Parathyroid adenoma (tissue), 2 donors: ENCODE results near the gene ZC4H2.

Experiments
- H2AFZ ChIP-seq: fragments of 300-600 bp; sonication (generic); one replicate; pipeline ENCODE4 v1.7.0; 2017; ENCODE audit warnings: antibody characterized with exemption, mild to moderate bottlenecking
- H3K27ac ChIP-seq: fragments of 300-600 bp; sonication (generic); one replicate; pipeline ENCODE4 v1.7.0; 2017
- H3K27me3 ChIP-seq: fragments of 300-600 bp; sonication (generic); one replicate; pipeline ENCODE4 v1.7.0; 2017; ENCODE audit warnings: low read length; ENCODE audit not compliant: control insufficient read depth, insufficient read depth
- H3K36me3 ChIP-seq: fragments of 300-600 bp; sonication (generic); one replicate; pipeline ENCODE4 v1.7.0; 2017; ENCODE audit warnings: low read length; ENCODE audit not compliant: control insufficient read depth, insufficient read depth
- H3K4me1 ChIP-seq: fragments of 300-600 bp; sonication (generic); one replicate; pipeline ENCODE4 v1.7.0; 2017; ENCODE audit warnings: control low read depth
- H3K4me2 ChIP-seq: fragments of 300-600 bp; sonication (generic); one replicate; pipeline ENCODE4 v1.7.0; 2017; ENCODE audit warnings: low read length
- H3K4me3 ChIP-seq: fragments of 300-600 bp; sonication (generic); one replicate; pipeline ENCODE4 v1.7.0; 2017; ENCODE audit warnings: low read depth, low read length
- H3K79me2 ChIP-seq: fragments of 300-600 bp; sonication (generic); one replicate; pipeline ENCODE4 v1.7.0; 2017; ENCODE audit warnings: control low read depth
- H3K9ac ChIP-seq: fragments of 300-600 bp; sonication (generic); one replicate; pipeline ENCODE4 v1.7.0; 2017; ENCODE audit warnings: mild to moderate bottlenecking
- H3K9me3 ChIP-seq: fragments of 300-600 bp; sonication (generic); one replicate; pipeline ENCODE4 v1.7.0; 2017; ENCODE audit warnings: low read length; ENCODE audit not compliant: control insufficient read depth
- TF ChIP-seq, protein P1 (sequence below): fragments of 300-600 bp; sonication (generic); IDR thresholded peaks from one replicate; pipeline ENCODE4 v1.7.0; 2017; ENCODE audit warnings: antibody characterized with exemption, mild to moderate bottlenecking
- donor health status: primary hyperparathyroidism.

The ZC4H2 gene

DNA sequence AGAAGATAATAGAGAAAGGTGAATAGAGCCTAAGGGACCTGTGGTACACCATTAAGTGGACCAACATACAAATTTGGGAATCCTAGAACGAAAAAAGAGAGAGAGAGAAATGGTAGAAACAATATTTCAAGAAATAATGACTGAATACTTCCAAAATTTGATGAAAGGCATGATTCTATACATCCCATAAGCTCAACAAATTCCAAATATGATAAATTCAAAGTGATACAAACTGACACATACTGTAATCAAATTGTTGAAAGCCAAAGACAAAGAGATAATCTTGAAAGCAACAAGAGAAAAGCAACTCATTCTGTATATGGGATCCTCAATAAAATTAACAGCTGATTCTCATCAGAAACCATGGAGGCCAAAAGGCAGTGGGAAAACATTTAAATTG, 20.6 kb upstream of the ZC4H2 start:
- Histone ChIP-seq H3K4me3 (no peak overlapping the region), H3K9ac (no peak overlapping the region), H3K27ac (no peak overlapping the region), H3K9me3 (no peaks in the 10 kb centered on the region), H3K79me2 (peaks cover 2% of the 10 kb centered on the region), H3K4me2 (no peak overlapping the region), H3K4me1 (no peaks in the 10 kb centered on the region), H3K36me3 (no peaks in the 10 kb centered on the region), H2AFZ (no peak overlapping the region), H3K27me3 (no peaks in the 10 kb centered on the region)
- TF ChIP-seq, protein P1, sequence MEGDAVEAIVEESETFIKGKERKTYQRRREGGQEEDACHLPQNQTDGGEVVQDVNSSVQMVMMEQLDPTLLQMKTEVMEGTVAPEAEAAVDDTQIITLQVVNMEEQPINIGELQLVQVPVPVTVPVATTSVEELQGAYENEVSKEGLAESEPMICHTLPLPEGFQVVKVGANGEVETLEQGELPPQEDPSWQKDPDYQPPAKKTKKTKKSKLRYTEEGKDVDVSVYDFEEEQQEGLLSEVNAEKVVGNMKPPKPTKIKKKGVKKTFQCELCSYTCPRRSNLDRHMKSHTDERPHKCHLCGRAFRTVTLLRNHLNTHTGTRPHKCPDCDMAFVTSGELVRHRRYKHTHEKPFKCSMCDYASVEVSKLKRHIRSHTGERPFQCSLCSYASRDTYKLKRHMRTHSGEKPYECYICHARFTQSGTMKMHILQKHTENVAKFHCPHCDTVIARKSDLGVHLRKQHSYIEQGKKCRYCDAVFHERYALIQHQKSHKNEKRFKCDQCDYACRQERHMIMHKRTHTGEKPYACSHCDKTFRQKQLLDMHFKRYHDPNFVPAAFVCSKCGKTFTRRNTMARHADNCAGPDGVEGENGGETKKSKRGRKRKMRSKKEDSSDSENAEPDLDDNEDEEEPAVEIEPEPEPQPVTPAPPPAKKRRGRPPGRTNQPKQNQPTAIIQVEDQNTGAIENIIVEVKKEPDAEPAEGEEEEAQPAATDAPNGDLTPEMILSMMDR = no peak

DNA sequence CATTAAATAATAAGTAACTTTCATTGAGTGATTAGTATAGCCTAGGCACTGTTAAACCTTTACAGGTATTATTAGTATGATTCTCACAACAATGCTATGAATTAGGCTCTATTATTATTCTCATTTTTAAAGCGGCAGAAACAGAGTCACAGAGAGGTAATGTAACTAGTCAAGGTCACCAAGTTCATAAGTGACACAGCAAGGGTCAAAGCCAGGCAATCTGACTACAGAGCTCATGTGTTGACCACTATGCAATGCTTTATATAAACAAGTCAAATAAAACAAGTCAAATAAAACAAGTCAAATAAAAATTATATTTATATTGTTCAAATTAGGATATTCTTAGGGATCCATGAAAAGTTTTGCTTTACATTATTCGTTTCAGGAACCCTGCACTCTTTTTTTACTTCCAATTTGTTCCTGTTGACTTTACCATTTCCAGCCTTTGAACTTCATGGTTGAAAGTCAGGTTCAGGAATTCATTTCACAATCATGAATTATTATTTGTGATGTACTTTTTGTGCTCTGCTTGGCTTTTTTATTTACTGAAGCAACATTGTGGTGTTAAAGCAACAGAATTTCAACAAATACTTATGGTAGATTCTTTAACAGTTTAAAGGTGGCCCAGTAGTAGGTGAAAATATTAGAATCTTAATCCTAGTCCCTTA, 18.0 kb upstream of the ZC4H2 start:
- no peaks in the 10 kb centered on the region for H3K9me3 ChIP-seq
- no peak overlapping the region for H3K9ac ChIP-seq
- no peak overlapping the region for H3K27ac ChIP-seq
- no peaks in the 10 kb centered on the region for H3K4me1 ChIP-seq
- peaks cover 2% of the 10 kb centered on the region for H3K79me2 ChIP-seq
- no peak overlapping the region for H3K4me3 ChIP-seq
- TF ChIP-seq, protein P1 = no peak
- H3K36me3 ChIP-seq = no peaks in the 10 kb centered on the region
- no peak overlapping the region for H2AFZ ChIP-seq
- no peaks in the 10 kb centered on the region for H3K27me3 ChIP-seq
- no peak overlapping the region for H3K4me2 ChIP-seq

DNA sequence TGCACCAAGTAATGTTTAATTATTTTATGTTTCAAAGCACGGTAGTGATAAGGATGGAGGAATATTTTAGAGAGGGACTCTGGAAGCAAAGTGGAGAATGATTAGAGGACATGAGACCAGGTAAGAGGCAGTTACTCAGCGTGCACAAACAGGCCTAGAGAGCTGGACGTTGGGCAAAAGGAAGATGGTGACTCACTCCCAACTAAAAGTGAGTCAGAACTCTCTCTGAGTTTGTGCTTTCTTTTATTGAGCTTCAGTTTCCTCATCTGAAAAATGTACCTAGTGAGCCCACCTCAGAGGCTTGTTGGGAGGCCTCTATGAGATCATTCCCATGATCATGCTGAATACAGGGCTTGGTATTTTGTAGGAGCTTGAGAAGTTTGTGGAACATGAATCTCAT, 1.6 kb upstream of the ZC4H2 start:
- TF ChIP-seq, protein P1 = no peak
- H3K79me2 ChIP-seq = no peaks in the 10 kb centered on the region
- H3K9me3 ChIP-seq = no peaks in the 10 kb centered on the region
- H3K9ac ChIP-seq = no peak overlapping the region
- H3K27me3 ChIP-seq = no peaks in the 10 kb centered on the region
- H3K4me3 ChIP-seq = no peak overlapping the region
- no peaks in the 10 kb centered on the region for H3K36me3 ChIP-seq
- H3K4me2 ChIP-seq = no peak overlapping the region
- no peak overlapping the region for H2AFZ ChIP-seq
- H3K4me1 ChIP-seq = peaks cover 3% of the 10 kb centered on the region
- no peak overlapping the region for H3K27ac ChIP-seq

DNA sequence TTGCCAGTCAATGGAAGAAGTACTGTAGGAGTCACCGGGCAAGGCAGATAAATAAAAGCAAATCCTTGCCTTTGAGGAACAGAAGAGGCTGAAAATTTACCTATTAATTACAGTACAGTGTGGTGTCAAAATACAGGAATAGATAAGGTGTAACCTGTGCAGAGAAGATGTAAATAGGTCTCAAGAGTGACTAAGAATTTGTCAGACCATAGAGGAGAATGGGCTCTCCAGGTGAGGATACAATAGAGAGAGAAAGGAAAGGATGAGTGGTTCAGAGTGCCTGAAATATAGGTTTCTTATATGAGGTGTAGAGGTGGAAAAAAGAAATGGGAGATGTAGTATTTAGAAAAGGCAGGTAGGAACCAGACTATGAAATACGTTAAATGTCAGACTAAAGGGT, 801 bp upstream of the ZC4H2 start:
- Histone ChIP-seq H3K27me3 (no peaks in the 10 kb centered on the region), H3K9ac (no peak overlapping the region), H3K9me3 (no peaks in the 10 kb centered on the region), H3K36me3 (no peaks in the 10 kb centered on the region), H3K27ac (no peak overlapping the region), H3K4me3 (no peak overlapping the region), H3K4me2 (no peak overlapping the region), H2AFZ (no peak overlapping the region), H3K79me2 (no peaks in the 10 kb centered on the region), H3K4me1 (peaks cover 3% of the 10 kb centered on the region)
- TF ChIP-seq, protein P1 = no peak

DNA sequence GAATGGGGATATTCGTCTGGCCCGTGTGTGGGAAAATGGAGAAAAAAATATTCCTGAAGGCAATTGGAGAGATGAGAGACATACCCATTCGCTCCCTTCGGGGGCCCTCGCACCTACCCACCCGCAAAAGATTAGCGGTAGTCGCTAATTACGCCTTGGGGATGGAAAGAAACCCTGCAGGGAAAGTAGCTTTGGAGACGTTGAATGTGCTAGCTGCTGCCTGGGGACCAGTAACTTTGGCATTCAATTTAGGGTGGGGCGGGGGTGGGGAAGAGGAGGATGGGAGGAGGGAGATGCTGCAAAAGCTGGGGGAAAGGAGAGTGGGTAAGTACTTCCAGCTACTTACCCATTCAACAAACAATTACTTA, 407 bp upstream of the ZC4H2 start:
- no peaks in the 10 kb centered on the region for H3K27me3 ChIP-seq
- no peak overlapping the region for H3K4me3 ChIP-seq
- H3K27ac ChIP-seq = no peak overlapping the region
- H3K9ac ChIP-seq = no peak overlapping the region
- no peaks in the 10 kb centered on the region for H3K36me3 ChIP-seq
- TF ChIP-seq, protein P1 = no peak
- H3K4me2 ChIP-seq = peak overlapping the region; percentile 69
- H3K9me3 ChIP-seq = no peaks in the 10 kb centered on the region
- no peaks in the 10 kb centered on the region for H3K79me2 ChIP-seq
- no peak overlapping the region for H2AFZ ChIP-seq
- peaks cover 3% of the 10 kb centered on the region for H3K4me1 ChIP-seq
